ENCODE measurements around the gene PIM3. TPM values are rescaled to one million over a fixed set of nuclear protein-coding genes. Genes with fewer than 3 reads are reported as not detected.

Gene PIM3
- total RNA-seq, 2 experiments from 2014 or later: 224 to 230 TPM

DNA sequence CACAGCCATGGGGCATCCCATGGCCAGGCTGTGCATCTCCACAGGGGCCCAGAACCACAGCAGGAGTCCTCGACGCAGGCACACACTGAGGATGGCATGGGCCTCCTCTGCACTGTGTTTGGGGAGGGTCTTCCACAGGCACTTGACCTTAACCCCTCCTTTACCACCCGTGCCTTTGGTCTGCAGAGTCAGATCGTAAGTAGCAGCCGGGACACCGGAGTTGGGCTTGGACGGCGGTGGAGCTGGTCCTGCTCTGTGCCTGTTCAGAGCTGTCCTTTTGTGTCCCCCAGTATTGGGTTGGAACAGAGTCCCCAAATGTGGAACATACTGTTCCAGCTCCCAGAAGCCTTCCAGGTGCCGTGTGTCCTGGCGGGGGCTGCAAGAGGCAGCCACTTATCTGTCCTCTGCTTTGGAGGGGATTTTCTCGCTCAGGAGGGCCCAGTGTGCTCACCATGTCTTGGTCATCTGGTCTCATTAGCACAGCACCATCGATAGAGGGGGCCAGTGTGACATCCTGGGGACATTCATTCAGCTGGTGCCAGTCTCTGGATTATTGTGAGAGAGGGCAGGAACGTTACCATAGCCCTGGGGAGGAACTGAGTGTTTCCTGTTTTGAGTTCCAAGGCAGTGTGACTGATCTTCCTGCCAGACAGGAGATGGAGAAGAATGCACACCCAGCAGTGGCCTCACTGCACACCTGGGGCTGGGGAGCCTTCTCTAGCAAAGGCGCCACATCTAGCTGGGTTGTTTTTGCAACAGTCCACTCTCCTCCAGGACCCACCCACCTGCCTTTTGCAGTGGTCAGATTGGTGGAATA lies 29.8 kb upstream of the PIM3 start:
- H3K27ac ChIP-seq (ENCODE audit: low read depth in 1 of 2, low read length in 2 of 2): peak overlapping the region in 1 of 2 donors; percentile 39
- CTCF ChIA-PET: interaction anchor here (0.6 to 2.7 kb wide), 11 partner anchors 9 to 100 kb away, joined by 3 to 36 read pairs (median 6); no protein-coding TSS in a partner anchor
- Mint-ChIP-seq H3K27me3 (no peaks in the 10 kb centered on the region), H3K4me1 (ENCODE audit: low read depth) (peaks cover 42% of the 10 kb centered on the region), H3K36me3 (ENCODE audit: low read depth) (no peaks in the 10 kb centered on the region), H3K4me3 (peak overlapping the region; percentile 73), H3K27ac (peak overlapping the region; percentile 89), H3K9me3 (no peaks in the 10 kb centered on the region)
- TF ChIP-seq, protein P1, sequence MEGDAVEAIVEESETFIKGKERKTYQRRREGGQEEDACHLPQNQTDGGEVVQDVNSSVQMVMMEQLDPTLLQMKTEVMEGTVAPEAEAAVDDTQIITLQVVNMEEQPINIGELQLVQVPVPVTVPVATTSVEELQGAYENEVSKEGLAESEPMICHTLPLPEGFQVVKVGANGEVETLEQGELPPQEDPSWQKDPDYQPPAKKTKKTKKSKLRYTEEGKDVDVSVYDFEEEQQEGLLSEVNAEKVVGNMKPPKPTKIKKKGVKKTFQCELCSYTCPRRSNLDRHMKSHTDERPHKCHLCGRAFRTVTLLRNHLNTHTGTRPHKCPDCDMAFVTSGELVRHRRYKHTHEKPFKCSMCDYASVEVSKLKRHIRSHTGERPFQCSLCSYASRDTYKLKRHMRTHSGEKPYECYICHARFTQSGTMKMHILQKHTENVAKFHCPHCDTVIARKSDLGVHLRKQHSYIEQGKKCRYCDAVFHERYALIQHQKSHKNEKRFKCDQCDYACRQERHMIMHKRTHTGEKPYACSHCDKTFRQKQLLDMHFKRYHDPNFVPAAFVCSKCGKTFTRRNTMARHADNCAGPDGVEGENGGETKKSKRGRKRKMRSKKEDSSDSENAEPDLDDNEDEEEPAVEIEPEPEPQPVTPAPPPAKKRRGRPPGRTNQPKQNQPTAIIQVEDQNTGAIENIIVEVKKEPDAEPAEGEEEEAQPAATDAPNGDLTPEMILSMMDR (IDR thresholded peaks at IDR 0.05): peak; percentile 59
- H3K4me1 ChIP-seq (ENCODE audit: insufficient read depth, low read length): peaks cover 60% of the 10 kb centered on the region
- intact Hi-C loops (cut with DNase I, micrococcal nuclease): loop anchor here (1.0 to 10.0 kb wide), 3 partner anchors 62 to 264 kb away; no protein-coding TSS in a partner anchor
- no peak overlapping the region for H3K4me3 ChIP-seq (ENCODE audit: low read length)
- no peaks in the 10 kb centered on the region for H3K27me3 ChIP-seq (ENCODE audit: control insufficient read depth in 1 of 2, insufficient read depth in 2 of 2, low read length in 2 of 2)
- no peaks in the 10 kb centered on the region for H3K36me3 ChIP-seq (ENCODE audit: insufficient read depth, low read length)
- POLR2A ChIA-PET: interaction anchor here (1.0 to 2.7 kb wide), 9 partner anchors 12 to 100 kb away, joined by 3 to 17 read pairs (median 3); partner anchors contain the start of gene PIM3
- ATAC-seq (ENCODE audit: poor library complexity) (peak; percentile 37), DNase-seq (peak in 12 of 14 experiments; percentile 22 to 83 (median 48))
- peaks cover 0 to 5% of the 10 kb centered on the region in 2 experiments for H3K9me3 ChIP-seq (ENCODE audit: control insufficient read depth in 1 of 2, insufficient read depth in 1 of 2, low read length in 2 of 2)

DNA sequence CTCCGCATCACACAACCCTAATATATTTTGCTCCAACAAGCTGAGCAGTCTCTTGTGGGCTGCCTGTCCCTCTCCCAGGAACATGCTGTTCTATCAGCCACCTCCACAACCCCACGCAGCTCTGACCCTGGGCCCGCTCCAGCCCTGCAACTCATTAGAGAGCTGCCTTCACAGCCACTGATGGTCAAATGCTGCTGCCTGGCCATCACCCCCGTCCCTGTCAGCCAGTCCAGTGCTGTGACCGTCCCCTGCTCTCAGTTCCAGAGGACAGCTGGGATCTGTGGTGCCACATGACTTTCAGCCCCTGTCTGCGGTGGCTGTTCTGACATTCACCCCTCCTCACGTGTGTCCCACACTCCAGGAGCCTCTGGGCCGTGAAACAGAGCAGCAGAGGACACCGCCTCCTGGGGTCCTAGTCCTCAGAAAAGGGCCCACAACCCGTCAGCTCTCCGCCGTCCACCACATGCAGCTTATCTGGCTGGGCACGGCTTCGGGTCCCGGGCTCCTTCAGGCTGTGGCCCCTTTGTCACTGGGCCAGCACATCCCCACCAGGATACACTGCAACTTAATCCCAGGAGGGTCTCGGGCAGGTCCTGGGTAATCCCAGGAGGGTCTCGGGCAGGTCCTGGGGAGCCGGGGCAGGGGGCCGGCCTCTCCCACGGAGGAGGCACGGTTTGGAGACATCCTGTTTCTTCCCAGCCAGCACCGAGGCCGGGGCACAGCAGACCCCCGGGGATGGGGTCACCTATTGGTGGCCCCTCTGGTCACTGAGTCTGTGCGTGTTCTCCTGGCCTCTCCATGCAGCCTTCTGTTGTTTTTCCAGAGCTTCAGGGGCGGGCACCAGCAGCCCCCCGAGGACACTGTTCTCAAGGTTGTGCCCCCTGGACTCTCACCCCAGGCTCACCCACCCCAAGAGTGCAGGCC lies 27.1 kb upstream of the PIM3 start:
- TF ChIP-seq, protein P1 (IDR thresholded peaks at IDR 0.05): no peak
- intact Hi-C loops (cut with DNase I, micrococcal nuclease): loop anchor here in 1 of 2 experiments (10.0 kb wide), 1 partner anchor 261 kb away; no protein-coding TSS in a partner anchor
- Mint-ChIP-seq H3K9me3 (no peaks in the 10 kb centered on the region), H3K27me3 (no peaks in the 10 kb centered on the region), H3K27ac (peak overlapping the region; percentile 87), H3K4me1 (ENCODE audit: low read depth) (peaks cover 26% of the 10 kb centered on the region), H3K4me3 (peak overlapping the region; percentile 86), H3K36me3 (ENCODE audit: low read depth) (no peaks in the 10 kb centered on the region)
- Histone ChIP-seq H3K4me3 (ENCODE audit: low read length) (no peak overlapping the region), H3K4me1 (ENCODE audit: insufficient read depth, low read length) (peaks cover 75% of the 10 kb centered on the region), H3K27me3 (ENCODE audit: control insufficient read depth in 1 of 2, insufficient read depth in 2 of 2, low read length in 2 of 2) (no peaks in the 10 kb centered on the region), H3K36me3 (ENCODE audit: insufficient read depth, low read length) (no peaks in the 10 kb centered on the region), H3K27ac (ENCODE audit: low read depth in 1 of 2, low read length in 2 of 2) (peak overlapping the region; percentile 86 to 88), H3K9me3 (ENCODE audit: control insufficient read depth in 1 of 2, insufficient read depth in 1 of 2, low read length in 2 of 2) (peaks cover 0 to 5% of the 10 kb centered on the region in 2 experiments)
- ChIA-PET POLR2A (interaction anchor here (0.8 to 2.3 kb wide), 4 partner anchors 28 to 63 kb away, joined by 3 to 14 read pairs (median 6); partner anchors contain the start of gene PIM3), CTCF (interaction anchor here (2.5 kb wide), 1 partner anchor 97 kb away, joined by 14 read pairs; no protein-coding TSS in a partner anchor)
- DNase-seq: peak in 1 of 14 experiments; percentile 22
- ATAC-seq (ENCODE audit: poor library complexity): no peak
